ENCODE results near the gene DLG2.

The DLG2 gene

GRCh38 chr11:84129961-84130576 lies 1497.1 kb downstream of the DLG2 start:
- H3K4me3 Mint-ChIP-seq, result no peak overlapping the region
- peaks cover 19% of the 10 kb centered on the region for H3K4me1 Mint-ChIP-seq

GRCh38 chr11:84128840-84129239 lies 1498.3 kb downstream of the DLG2 start:
- H3K36me3 Mint-ChIP-seq (ENCODE audit: low read depth), result no peaks in the 10 kb centered on the region
- no peaks in the 10 kb centered on the region for H3K27me3 Mint-ChIP-seq (ENCODE audit: low read depth)
- peaks cover 19% of the 10 kb centered on the region for H3K4me1 Mint-ChIP-seq
- no peak overlapping the region for H3K4me3 Mint-ChIP-seq
- H3K9me3 Mint-ChIP-seq, result no peaks in the 10 kb centered on the region
- H3K27ac Mint-ChIP-seq, result peak overlapping the region in 2 of 3 experiments; percentile 16 to 22
- no peak for TF ChIP-seq CTCF (IDR thresholded peaks at IDR 0.05; ENCODE audit: unreplicated experiment in 3 of 3)

More at GRCh38 chr11:84129961-84130576, 1497.1 kb downstream of the DLG2 start:
- no peaks in the 10 kb centered on the region for H3K9me3 Mint-ChIP-seq
- no peak for TF ChIP-seq CTCF (IDR thresholded peaks at IDR 0.05; ENCODE audit: unreplicated experiment in 3 of 3)
- H3K27me3 Mint-ChIP-seq (ENCODE audit: low read depth), result no peaks in the 10 kb centered on the region
- H3K27ac Mint-ChIP-seq, result no peak overlapping the region
- H3K36me3 Mint-ChIP-seq (ENCODE audit: low read depth), result no peaks in the 10 kb centered on the region

GRCh38 chr11:84117394-84117793 lies 1509.8 kb downstream of the DLG2 start:
- no peak overlapping the region for H3K27ac Mint-ChIP-seq
- H3K9me3 Mint-ChIP-seq, result peaks cover 4% of the 10 kb centered on the region
- no peaks in the 10 kb centered on the region for H3K36me3 Mint-ChIP-seq (ENCODE audit: low read depth)
- H3K4me1 Mint-ChIP-seq, result no peaks in the 10 kb centered on the region
- no peaks in the 10 kb centered on the region for H3K27me3 Mint-ChIP-seq (ENCODE audit: low read depth)
- TF ChIP-seq CTCF (IDR thresholded peaks at IDR 0.05; ENCODE audit: unreplicated experiment in 3 of 3), result no peak
- H3K4me3 Mint-ChIP-seq, result no peak overlapping the region

GRCh38 chr11:84106541-84106940 lies 1520.6 kb downstream of the DLG2 start:
- H3K27me3 Mint-ChIP-seq (ENCODE audit: low read depth), result no peaks in the 10 kb centered on the region
- no peak for TF ChIP-seq CTCF (IDR thresholded peaks at IDR 0.05; ENCODE audit: unreplicated experiment in 3 of 3)
- H3K36me3 Mint-ChIP-seq (ENCODE audit: low read depth), result no peaks in the 10 kb centered on the region
- no peak overlapping the region for H3K27ac Mint-ChIP-seq
- no peaks in the 10 kb centered on the region for H3K4me1 Mint-ChIP-seq
- H3K4me3 Mint-ChIP-seq, result no peak overlapping the region
- H3K9me3 Mint-ChIP-seq, result no peaks in the 10 kb centered on the region

GRCh38 chr11:84105148-84105547 lies 1522.0 kb downstream of the DLG2 start:
- Mint-ChIP-seq H3K27ac (no peak overlapping the region), H3K27me3 (ENCODE audit: low read depth) (no peaks in the 10 kb centered on the region), H3K9me3 (no peaks in the 10 kb centered on the region), H3K4me1 (no peaks in the 10 kb centered on the region), H3K36me3 (ENCODE audit: low read depth) (no peaks in the 10 kb centered on the region), H3K4me3 (no peak overlapping the region)
- no peak for TF ChIP-seq CTCF (IDR thresholded peaks at IDR 0.05; ENCODE audit: unreplicated experiment in 3 of 3)

- Mint-ChIP-seq H3K4me1 (no peaks in the 10 kb centered on the region), H3K4me3 (no peak overlapping the region), H3K9me3 (no peaks in the 10 kb centered on the region), H3K36me3 (ENCODE audit: low read depth) (no peaks in the 10 kb centered on the region), H3K27me3 (ENCODE audit: low read depth) (no peaks in the 10 kb centered on the region), H3K27ac (no peak overlapping the region)
- TF ChIP-seq CTCF (IDR thresholded peaks at IDR 0.05; ENCODE audit: unreplicated experiment in 3 of 3), result no peak
Measured at GRCh38 chr11:84103096-84103495, 1524.0 kb downstream of the DLG2 start.

Measured in nephron (organoid).